Stimulated activated CD4-positive, alpha-beta T cell treated with anti-CD3 and anti-CD28 coated beads, Interleukin-1b, Interleukin-23, amount 100 ng/mL, for 4 hours (primary cell): ENCODE results near the gene GATB.
"Not testable (repeated sequence)": the region's sequence is repeated elsewhere in the genome, so short reads cannot be mapped to it uniquely, and the experiment has no call there.

Source experiments
- DNase-seq, 2 donors: peaks; one replicate each; pipeline ENCODE4 v3.0.0-alpha.2; 2020; ENCODE audit warnings: low read depth in 2 of 2

GATB gene

DNA sequence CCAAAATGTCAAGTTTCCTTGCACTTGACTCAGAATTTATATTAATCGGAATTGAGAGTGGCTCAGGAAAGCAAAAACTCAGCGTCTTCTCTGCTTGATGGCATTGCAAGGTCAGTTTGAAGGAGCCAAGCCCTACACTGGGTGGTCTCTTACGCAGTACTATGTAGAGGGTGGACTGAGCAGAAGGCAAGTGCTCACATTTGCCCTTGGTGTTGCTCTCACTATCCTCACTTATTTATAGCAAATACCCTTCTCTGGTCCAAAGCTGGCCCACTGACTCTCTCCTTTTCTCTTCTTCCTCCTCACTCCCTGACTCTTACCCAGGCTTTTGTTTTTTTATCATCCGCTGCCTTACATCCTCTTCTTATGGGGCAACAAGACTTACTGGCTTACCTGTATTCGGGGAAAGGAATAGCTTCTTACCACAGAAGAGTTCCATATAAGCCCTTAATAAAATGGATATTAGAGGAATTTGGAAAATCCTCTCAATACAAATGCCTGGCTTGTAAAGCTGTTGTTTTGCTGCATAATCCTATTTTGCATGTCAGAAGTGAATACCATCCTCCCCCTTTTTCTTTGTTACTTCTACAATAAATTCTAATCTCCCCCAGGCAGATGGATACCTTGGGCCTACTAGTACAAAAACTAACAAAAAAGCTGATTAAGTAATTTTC lies 24.8 kb upstream of the GATB start:
- no peak for DNase-seq

DNA sequence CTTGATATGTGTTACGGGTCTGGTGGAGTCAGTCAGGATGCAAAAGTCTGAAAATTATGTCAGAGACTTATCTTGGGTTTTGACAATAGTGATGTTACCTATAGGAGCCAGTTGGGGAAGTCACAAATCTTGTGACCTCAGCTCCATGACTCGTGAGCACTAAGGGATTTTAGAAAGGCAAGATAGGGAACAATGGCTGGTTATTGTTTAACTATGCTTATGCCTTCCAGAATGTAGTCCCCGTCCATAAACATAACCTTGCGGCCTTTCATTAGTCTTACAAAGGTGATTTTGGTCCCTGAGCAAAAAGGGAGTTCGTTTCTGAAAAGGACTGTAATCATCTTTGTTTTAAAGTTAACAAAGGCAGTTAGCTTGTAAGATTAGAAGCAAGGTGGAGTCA lies 23.9 kb upstream of the GATB start:
- no peak for DNase-seq

DNA sequence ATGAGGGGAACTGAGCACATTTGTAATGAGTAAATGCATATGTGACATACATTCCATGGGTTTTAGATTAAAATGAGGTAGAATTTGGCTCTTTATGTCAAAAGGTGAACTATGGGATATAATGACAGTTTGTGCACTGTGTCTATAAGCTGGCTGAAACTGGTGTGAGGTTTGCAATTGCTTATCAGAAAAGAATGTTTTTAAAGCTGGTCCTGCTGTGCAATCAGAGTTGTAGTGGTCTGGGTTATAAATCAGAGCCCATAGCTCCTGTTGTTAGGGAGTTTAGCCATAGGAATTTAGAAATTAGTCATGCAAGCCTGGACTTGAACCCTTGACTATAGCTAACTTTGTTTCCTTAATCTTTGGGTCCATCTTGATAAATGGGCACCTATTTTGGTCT lies 23.1 kb upstream of the GATB start:
- DNase-seq: no peak

DNA sequence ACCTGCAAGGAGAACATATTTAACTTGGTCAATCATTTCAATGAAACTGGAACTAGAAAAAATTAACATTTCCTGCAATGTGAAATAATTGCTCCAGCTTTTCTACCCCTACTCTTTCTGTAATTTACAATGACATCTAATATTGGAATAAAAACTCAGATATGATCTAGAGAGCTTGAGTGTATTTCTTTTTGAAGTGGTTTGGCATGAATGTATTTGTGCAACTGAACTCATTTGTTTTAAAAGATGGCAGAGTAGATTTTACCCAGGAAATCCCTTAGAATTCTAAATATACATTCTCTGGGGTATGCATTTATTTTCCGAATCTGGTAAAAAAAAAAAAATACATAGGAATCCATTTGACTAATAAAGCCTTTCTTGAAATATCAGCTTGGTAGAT lies 21.5 kb upstream of the GATB start:
- no peak for DNase-seq

DNA sequence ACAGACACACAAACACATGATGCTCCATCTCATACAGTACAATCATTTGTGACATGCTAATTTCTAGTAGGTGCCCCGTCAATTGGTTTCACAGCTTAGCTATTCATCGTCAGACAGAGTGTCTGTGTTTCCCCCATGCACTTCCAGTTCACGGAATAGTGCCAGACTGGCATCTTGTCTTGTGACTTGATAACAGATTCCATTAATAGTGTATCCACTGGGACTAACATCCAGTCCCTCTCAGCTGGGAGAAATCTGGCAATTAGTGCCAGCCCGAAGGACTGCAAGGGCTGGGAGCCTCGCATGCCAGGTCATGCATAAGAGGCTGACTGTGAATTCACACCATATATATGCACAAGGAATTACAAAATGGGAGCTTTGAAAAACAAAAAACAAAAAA lies 20.2 kb upstream of the GATB start:
- DNase-seq: no peak

DNA sequence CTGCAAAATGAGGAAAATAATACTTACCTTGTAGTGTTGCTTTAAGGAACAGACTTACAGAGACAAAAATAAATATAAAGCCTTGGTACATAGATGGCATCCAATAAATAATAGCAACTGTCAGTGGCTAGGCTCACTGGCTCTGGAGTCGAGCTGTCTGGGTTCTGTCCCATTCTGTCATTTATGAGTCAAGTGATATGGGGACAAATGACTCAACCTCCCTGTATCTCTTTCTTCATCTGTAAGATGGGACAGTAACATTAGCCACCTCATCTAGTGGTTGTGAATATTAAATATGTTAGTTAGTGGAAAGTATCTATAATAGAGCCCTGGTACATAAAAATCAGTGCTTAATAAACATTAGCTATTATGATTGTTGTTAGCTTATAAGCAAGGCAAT lies 16.7 kb upstream of the GATB start:
- DNase-seq: no peak

DNA sequence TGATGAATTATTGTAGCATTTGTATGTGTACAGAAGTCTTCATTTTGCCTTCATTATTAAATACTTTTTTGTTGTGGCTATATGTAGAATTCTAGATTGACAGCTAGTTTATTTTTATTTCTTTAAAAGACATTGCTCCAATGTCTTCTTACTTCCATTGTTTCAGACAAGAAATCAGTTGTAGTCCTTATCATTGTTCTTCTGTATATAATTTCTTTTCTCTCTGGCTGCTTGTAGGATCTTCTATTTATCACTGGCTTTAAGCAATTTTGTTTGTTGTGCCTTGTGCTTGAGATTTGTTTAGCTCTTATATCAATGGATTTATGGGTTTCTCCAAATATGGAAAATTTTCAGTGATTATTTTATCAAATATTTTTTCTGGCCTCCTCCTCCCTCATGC lies 13.5 kb upstream of the GATB start:
- DNase-seq: no peak

DNA sequence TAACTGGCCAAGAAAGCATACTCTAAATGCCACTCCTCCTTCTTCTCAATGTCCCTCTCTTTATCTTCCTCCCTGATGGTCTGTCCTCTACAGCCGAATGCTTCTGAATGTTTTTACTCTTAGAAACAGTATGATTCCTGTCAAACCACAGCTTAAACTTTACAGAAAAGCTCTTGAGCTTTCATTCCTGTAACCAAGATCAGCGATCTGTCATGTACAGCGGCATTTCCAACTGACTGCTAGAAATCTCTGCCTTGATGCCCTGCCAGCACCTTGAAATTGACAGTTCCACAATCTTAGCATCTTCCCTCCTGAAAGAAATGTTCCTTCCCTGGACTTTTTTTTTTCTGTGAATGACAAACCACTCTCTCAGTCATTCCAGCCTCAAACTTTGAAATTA lies 11.5 kb upstream of the GATB start:
- no peak for DNase-seq

DNA sequence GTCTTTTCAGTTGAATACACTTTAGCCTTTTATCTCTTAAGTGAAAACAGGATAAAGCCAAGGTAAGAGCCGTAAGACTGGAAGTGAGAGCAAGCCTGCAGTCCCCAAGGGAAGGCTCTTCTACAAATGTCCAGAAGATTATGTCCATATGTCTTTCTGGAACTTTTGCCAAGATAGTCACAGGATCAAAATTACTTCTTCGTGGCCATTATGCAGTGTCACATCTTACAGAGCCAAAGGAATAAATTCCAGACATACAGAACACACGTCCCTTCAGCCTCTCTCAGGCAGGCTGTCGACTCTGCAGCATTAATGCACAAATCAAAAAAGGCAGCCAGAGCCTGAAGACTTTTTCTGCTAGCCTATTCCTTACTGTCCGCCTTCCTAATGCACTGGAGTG lies 10.9 kb upstream of the GATB start:
- DNase-seq: no peak

DNA sequence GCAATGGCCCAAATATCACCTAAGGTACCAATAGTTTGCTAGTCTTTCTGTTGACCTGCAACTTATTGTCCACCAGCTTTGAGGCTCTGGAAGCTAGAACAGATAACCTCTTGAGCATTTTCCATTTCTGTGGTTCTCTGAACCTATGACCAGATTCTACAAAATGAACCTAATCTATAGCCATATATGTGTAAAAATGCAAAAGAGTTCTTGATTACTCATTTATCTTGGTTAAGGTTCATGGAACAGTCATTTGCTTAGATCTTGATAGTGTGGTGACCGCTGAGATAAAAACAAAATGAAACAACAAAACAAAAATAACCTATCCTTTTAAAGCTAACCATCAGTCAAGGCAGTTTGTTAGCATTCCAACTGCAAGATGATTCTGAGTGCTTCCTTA lies 9.3 kb upstream of the GATB start:
- DNase-seq: no peak

DNA sequence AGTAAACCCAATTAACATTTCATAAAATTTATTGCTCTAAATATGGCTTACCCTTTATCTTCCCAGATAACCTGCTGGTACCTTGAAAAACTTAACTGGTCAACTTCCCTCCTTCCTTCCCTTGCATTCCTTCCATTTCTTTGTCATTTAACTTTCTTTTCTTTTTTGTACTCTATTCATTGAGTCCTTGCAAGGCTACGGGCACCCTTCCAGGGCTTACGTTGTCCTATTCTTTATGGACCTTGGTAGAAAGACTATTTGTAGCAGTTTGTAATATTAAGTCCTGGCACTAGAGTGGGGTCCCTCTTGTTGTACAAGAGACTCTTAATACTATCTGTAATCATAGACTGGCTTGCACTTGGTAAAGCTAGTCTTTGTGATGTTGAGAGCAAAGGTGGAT lies 8.0 kb upstream of the GATB start:
- DNase-seq: no peak

DNA sequence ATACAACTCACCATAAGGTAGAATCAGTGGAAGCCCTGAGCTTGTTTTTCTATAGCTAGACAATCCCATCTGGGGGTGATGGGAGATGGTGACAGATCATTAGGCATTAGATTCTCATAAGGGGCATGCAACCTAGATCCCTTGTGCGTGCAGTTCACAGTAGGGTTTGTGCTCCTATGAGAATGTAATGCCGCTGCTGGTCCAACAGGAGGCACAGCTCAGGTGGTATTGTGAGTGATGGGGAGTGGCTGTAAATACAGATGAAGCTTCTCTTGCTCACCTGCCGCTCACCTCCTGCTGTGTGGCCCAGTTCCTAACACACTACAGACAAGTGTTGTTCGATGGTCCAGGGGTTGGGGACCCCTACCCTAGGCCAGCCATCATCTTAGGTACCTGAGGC lies 5.9 kb upstream of the GATB start:
- no peak for DNase-seq

DNA sequence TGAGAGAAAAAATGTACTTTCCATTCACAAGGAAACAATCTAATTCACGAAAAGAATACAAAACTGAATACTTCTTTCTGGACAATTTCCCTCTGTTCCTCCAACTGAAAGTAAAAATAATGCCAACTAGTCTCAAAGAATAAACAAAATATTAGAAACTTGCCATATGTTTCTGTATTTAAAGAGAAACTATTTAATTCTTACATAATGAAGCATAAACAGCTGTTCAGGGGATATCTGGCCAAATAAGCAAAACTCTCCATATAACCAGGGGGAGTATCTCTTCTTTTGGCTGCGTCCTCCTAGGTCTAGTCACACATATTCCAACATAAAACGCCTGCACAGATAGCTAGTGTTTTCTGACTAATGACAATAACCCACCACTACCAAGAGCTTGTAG lies 805 bp downstream of the GATB start:
- no peak for DNase-seq

DNA sequence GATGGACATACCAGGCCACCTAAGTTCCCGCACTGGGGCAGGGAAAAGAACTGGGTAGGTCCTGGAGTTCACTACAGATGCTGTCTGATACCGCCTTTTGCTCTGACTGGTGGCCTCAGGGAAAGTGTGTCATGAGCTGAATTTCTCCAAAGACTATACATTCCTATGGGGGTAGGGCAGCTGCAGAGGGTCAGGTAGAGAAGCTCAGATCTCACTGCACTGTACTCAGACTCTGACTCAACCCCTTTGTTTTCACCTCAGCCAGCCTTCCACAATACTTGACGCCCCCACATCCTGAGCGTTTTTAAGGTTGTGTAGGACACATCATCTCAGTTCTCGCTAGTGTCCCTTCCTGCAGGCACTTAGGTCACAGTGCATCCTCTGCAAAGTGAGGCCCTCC lies 7.8 kb downstream of the GATB start:
- DNase-seq: no peak

DNA sequence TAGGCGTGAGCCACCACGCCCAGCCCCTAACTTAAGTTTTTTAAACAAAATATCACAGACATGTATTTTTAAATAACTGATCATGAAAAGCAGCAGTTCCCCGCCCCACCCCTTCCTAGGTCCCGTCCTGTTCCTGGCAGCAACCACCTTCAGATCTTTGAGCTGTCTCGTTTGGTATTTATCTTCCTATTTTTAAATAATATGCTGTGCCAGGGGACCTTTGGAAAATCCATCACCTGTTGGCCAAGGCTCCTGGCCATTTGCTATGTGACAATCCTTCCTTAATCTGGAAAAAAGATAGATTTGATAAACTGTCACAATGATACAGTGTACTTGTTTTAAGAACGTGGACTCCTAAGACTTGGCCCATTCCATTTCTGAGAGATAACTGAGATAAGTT lies 10.7 kb downstream of the GATB start:
- DNase-seq: no peak

DNA sequence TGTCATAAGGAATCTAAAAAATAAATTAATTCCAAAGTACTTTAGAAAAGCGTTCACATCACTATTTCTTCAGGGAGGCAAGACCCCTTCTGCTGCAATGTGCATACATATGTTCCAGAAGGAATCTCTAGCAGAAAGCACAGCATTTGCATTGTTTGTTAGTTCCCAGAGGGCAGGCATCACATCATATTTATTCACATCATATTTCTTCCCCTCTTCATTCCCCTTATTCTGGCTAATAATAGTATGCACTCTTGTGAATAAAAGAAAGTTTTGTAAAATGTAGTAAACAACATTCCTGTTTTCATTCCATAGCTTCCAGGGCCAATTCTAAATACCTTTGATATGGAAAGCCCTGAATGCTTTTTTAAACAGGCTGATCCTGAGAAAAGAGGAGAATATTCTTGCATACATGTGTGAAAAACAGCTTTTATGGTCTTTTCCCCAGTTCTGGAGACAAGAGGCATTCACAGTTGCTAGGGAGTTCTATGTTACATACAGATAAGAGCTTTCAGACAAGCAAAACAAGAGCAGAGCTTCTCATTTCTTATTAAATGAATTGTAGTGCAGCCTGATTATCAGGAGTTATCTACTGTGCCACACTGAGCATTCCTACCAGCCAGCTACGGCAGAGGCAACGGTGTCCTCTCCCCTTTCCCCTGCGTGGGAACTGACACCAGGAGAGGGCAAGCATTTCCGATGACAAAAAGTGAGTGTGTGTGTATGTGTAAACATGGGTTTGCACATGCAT lies 15.2 kb downstream of the GATB start:
- DNase-seq: no peak

DNA sequence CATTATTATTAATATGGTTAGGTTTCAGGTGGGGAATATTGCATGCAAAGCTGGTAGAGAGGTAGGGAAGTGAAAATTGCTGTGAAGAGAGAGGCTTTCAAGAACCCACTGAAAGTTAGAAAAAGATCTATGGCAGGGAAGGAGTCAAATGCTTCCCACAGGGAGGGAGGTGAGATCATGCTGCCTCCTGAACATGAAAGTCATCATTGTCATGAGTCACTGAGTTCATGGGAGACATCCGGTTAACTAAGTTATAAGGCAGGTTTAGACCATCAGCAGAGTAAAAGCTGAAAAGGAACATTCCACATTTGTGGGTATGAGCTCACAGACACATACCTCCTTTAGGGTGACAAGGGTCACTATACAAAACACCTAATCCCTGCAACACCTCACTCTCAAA lies 16.2 kb downstream of the GATB start:
- no peak for DNase-seq

DNA sequence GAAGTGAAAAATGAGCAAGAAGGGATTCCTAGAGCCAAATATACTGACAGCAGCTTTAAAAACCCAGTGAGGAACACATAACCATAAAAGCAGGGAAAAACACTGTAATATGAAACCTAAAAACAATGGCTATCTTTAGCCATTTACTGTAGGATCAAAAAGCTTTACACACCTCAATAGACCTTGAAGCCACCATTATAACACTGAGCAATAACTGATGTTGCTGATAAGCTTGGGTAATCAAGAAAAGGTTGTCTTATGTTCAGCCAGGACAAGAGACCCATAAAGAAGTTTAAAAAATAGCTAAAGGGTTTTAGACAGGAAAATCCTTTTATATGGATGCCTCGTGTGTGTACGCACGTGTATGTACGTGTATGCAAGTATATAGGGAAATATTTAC lies 16.9 kb downstream of the GATB start:
- DNase-seq: no peak

DNA sequence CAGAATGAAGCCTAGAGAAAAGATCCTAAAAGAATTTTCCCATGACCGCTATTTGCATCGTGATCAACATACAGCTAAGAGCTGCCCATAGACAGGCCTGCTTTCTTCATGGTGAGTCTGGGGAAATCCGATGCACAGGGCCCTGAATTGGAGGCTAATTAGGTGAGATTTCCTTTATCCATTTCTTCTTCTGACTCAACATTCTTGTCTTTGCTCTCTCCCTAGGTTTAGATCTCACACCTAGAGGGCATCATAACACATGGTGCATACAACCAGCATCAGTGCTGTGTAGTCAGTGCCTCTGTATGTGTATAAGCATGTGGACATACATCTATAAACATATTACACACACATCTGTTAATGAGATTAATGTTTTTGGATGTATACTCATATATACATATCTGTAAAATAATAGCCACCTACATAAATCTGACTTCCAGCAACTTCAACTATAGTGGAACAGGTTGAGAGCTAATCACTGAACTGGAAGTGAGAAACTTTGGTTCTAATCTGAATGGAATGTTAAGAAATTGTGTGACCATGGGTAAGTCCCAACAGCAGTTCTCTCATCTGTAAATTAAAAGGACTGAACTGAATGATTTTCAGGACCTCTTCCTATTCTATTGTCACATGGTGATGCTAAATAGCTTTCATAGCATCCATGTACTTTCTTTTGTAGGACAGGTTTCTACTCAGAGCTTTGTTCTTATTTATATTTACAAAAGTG lies 17.5 kb downstream of the GATB start:
- no peak for DNase-seq

DNA sequence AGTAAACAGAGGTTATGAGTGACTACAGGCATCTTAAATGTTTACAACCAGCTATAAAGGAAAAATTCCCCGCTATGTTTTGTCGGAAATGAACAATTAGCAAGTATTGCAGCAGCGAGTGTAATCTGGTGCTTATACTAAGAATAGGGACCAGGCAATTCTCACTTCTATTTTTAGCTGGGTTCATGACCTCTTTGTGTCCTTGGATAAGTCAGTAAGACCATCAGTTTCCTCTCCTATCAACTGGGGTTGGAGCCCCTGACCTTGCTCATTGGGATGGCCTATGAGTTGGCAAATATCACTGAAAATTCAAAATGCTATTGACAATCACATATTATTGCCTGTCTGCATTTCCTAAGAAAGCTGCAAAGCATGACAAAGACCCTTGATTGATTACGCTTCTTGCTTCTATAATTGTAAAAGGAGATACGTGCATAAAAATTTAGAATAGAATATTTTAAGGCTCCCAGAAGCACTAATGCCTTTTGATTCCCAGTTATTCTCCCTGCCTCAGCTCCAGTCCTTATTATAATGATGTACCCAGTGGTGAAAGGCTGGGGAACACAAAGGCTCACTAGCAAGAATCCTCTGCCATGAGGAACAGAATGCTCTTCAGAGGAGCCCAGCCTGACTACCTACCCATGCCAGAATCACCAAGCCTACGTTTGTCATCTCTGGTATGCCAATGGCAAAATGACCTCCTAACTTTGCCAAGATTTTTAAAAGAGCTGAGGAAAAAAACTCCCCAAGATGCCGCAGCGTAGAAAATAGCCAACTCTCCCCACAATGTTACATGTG lies 21.9 kb downstream of the GATB start:
- no peak for DNase-seq

DNA sequence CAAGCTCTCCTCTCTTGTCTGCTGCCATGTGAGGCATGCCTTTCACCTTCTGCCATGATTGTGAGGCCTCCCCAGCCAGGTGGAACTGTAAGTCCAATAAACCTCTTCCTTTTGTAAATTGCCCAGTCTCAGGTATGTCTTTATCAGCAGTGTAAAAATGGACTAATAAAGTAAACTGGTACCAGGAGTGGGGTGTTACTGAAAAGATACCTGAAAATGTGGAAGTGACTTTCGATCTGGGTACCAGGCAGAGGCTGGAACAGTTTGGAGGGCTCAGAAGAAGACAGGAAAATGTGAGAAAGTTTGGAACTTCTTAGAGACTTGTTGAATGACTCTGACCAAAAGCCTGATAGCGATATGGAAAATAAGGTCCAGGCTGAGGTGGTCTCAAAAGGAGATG lies 24.0 kb downstream of the GATB start:
- not testable (repeated sequence) for DNase-seq

DNA sequence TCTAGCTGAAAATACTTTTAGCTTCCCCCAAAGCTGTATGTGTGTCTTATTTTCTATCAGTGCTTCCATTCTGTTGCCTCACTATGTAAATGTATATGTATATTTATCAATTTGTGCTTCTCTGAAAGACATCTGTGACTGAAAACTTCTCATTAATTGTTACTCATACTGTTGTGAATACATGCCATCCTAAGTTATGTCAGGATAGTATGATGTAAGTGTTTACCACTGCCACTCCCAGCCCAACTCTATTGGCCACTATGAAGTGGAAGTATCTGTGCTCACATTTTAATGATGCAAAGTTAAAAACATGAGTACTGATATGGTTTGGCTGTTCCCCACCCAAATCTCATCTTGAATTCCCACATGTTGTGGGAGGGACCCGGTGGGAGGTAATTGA lies 24.4 kb downstream of the GATB start:
- DNase-seq: no peak
